Ovary (tissue), 3 donors: ENCODE data around the gene TMEM202.

Experiments
- POLR2A ChIP-seq: fragments of 450-650 bp; IDR thresholded peaks from one replicate; pipeline ENCODE4 v1.6.1; 2017; ENCODE audit warnings: antibody characterized with exemption, mild to moderate bottlenecking, moderate library complexity
- TF ChIP-seq, protein P1 (sequence below), 3 donors: fragments of 450-650 bp in 2 of 3; fragments of 200-600 bp in 1 of 3; IDR thresholded peaks; one replicate each; pipeline versions ENCODE4 v1.5.1 to v1.8.0; 2016 to 2022; ENCODE audit warnings: antibody characterized with exemption in 3 of 3, mild to moderate bottlenecking in 1 of 3
- donor health status: DM: no; HTN: no; CAD: no.

- TF ChIP-seq, protein P1, sequence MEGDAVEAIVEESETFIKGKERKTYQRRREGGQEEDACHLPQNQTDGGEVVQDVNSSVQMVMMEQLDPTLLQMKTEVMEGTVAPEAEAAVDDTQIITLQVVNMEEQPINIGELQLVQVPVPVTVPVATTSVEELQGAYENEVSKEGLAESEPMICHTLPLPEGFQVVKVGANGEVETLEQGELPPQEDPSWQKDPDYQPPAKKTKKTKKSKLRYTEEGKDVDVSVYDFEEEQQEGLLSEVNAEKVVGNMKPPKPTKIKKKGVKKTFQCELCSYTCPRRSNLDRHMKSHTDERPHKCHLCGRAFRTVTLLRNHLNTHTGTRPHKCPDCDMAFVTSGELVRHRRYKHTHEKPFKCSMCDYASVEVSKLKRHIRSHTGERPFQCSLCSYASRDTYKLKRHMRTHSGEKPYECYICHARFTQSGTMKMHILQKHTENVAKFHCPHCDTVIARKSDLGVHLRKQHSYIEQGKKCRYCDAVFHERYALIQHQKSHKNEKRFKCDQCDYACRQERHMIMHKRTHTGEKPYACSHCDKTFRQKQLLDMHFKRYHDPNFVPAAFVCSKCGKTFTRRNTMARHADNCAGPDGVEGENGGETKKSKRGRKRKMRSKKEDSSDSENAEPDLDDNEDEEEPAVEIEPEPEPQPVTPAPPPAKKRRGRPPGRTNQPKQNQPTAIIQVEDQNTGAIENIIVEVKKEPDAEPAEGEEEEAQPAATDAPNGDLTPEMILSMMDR (IDR thresholded peaks at IDR 0.05): no peak
- TF ChIP-seq POLR2A: no peak
Measured at GRCh38 chr15:72421484-72421883, 23.4 kb downstream of the TMEM202 start.
